Testis (tissue), 3 donors: ENCODE data around the gene ABHD15. TPM values are rescaled to one million over a fixed set of nuclear protein-coding genes. Genes with fewer than 3 reads are reported as not detected.

Experiments used
- DNase-seq: peaks from one replicate; pipeline ENCODE4 v3.0.0-alpha.2; 2019
- H3K27ac ChIP-seq, 2 donors: fragments of 200-600 bp; sonication (generic); one replicate each; pipeline ENCODE4 v1.5.1; 2019
- H3K27me3 ChIP-seq: fragments of 200-600 bp; sonication (generic); one replicate; pipeline ENCODE4 v1.5.1; 2019
- H3K36me3 ChIP-seq: fragments of 200-600 bp; sonication (generic); one replicate; pipeline ENCODE4 v1.5.1; 2017; ENCODE audit warnings: low read depth; ENCODE audit errors: missing control alignments
- H3K4me1 ChIP-seq: fragments of 200-600 bp; sonication (generic); one replicate; pipeline ENCODE4 v1.5.1; 2019
- H3K4me3 ChIP-seq, 2 donors: fragments of 200-600 bp; sonication (generic); one replicate each; pipeline ENCODE4 v1.5.1; 2017 to 2019
- H3K9me3 ChIP-seq: fragments of 200-600 bp; sonication (generic); one replicate; pipeline ENCODE4 v1.5.1; 2017
- POLR2A ChIP-seq: fragments of 450-650 bp; IDR thresholded peaks from one replicate; pipeline ENCODE4 v1.6.1; 2017; ENCODE audit warnings: antibody characterized with exemption, mild to moderate bottlenecking, moderate library complexity
- WGBS, 2 donors: methylation state at CpG; one replicate each; pipeline ENCODE4 v1.1.5; 2018; 5-methylcytosine and 5-hydroxymethylcytosine counted together
- intact Hi-C: fragments of 100-400 bp; cut with DNase I; formaldehyde crosslinking; loops from one replicate; pipeline ENCODE4 v1.15.1; 2023; ENCODE audit warnings: low total_unique reads
- polyA plus RNA-seq: library from polyadenylated mRNA; stranded (reverse); fragments of 350-450 nt; fragmentation: Illumina TruSeq; extraction: RNeasy Lipid Tissue Mini Kit (QIAGEN cat#74804); gene quantifications from one replicate; pipeline ENCODE4 v1.2.3, GENCODE V29; 2014; ENCODE audit warnings: low read depth, low replicate concordance; ENCODE audit not compliant: insufficient read depth
- total RNA-seq, 2 donors: library from RNA; depleted of rRNA; stranded (reverse); fragments of >200 nt; gene quantifications; one replicate each; pipeline ENCODE4 v1.2.3, GENCODE V29; 2016
- TF ChIP-seq, protein P1 (sequence below), 3 experiments: fragments of 450-650 bp in 2 of 3; fragments of 200-600 bp in 1 of 3; sonication (generic) in 1 of 3; IDR thresholded peaks; one replicate each; pipeline ENCODE4 v1.5.1; 2016 to 2019; ENCODE audit warnings: antibody characterized with exemption in 3 of 3, mild to moderate bottlenecking in 2 of 3, moderate library complexity in 1 of 3

Gene ABHD15
- total and polyA plus RNA-seq, 3 donors from 2014 or later = 4.5 to 7.1 (median 5.7) TPM

DNA sequence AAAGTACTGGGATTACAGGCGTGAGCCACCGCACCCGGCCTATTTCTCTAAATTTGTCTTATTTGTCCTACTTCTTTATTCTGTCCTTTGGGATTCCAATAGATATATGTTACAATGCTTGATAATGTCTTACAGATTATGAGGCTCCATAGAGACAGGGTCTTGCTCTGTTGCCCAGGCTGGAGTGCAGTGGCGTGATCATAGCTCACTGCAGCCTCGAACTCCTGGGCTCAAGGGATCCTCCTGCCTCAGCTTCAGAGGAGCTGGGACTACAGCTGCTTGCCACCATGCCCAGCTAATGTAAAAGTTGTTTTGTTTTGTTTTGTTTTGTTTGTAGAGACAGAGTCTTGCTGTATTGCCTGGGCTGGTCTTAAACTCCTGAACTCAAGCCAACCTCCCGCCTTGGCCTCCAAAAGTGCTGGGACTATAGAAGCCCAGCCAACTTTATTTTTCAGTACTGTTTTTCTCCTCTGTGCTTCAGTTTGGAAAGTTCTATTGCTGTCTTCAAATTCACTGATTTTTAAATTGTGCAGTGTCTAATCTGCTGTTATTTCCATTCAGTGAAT, 36.4 kb upstream of the ABHD15 start:
- H3K9me3 ChIP-seq = no peaks in the 10 kb centered on the region
- TF ChIP-seq POLR2A = no peak
- TF ChIP-seq, protein P1, sequence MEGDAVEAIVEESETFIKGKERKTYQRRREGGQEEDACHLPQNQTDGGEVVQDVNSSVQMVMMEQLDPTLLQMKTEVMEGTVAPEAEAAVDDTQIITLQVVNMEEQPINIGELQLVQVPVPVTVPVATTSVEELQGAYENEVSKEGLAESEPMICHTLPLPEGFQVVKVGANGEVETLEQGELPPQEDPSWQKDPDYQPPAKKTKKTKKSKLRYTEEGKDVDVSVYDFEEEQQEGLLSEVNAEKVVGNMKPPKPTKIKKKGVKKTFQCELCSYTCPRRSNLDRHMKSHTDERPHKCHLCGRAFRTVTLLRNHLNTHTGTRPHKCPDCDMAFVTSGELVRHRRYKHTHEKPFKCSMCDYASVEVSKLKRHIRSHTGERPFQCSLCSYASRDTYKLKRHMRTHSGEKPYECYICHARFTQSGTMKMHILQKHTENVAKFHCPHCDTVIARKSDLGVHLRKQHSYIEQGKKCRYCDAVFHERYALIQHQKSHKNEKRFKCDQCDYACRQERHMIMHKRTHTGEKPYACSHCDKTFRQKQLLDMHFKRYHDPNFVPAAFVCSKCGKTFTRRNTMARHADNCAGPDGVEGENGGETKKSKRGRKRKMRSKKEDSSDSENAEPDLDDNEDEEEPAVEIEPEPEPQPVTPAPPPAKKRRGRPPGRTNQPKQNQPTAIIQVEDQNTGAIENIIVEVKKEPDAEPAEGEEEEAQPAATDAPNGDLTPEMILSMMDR (IDR thresholded peaks at IDR 0.05) = no peak
- H3K4me3 ChIP-seq = no peak overlapping the region
- H3K27ac ChIP-seq = no peak overlapping the region
- no peaks in the 10 kb centered on the region for H3K27me3 ChIP-seq
- peaks cover 10% of the 10 kb centered on the region for H3K4me1 ChIP-seq
- 84 to 85% methylated on average over 6 of the region's 6 CpGs for WGBS, 2 donors
- H3K36me3 ChIP-seq = no peaks in the 10 kb centered on the region
- intact Hi-C loops = no loop called here
- DNase-seq = no peak

DNA sequence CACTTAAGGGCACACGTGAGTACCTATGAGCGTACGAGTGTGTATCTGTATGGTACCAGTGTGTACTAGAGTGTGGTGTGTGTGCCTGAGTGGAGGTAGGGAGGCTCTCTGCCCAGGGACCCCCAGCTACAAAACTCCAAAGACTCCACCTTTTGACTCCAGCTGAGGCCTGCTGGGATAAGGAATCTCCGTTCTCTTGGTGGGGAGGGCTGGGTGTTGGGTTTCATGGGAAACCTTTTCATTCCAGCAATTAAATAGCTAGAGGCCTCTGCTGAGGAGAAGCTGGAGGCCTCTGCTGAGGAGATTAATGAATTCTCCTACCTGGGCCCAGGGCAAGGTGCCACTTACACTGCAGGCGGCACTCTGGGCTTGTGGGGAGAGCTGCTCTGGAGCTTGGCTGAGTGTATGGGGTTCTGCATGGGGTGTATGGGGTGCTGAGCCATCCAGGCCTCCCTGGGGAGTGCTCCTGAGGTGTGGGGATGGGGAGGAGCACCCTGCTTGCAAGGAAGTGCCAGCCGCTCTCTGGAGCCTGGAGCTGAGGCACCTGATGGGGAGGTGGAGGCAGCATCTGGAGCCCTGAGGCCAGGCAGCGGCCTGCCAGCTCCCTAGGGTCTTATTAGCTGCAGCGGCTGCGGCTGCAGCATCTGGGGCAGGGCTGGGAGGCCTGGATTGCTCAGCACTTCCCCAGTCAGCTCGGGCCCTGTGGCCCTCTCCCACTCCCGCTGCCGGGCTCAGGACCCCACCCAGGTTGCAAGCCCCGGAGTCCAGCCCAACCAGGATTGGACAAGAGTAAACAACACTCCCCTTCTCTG, 30.7 kb upstream of the ABHD15 start:
- intact Hi-C loops = no loop called here
- Histone ChIP-seq H3K4me1 (peaks cover 47% of the 10 kb centered on the region), H3K4me3 (no peak overlapping the region), H3K9me3 (no peaks in the 10 kb centered on the region), H3K27me3 (no peaks in the 10 kb centered on the region), H3K27ac (peak overlapping the region; percentile 24 to 45), H3K36me3 (no peaks in the 10 kb centered on the region)
- TF ChIP-seq POLR2A = no peak
- TF ChIP-seq, protein P1 (IDR thresholded peaks at IDR 0.05) = no peak
- 40 to 61% methylated on average over 10 to 11 of the region's 13 CpGs for WGBS, 2 donors
- no peak for DNase-seq

DNA sequence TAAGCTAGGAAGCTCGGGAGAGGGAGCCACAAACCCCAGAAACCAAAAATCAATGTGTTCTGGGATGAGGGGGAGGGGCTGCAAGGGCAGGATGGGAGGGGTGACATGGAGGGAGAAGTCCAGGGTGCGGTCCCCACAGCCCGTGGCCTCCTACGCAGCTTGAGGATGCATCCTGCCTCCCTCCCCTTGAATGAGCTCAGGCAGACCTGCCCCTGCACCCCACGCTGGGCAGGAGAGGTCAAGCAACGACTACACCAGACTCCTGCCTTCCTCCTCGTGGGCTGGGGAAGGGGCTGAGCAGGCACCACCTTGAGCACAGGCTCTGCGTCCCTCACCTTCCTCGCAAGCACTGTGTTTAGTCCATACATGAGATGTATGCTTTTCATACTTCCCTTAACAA, 30.0 kb upstream of the ABHD15 start:
- H3K27me3 ChIP-seq = no peaks in the 10 kb centered on the region
- WGBS, 2 donors = 52 to 53% methylated on average over 9 of the region's 9 CpGs
- peak overlapping the region; percentile 13 to 45 for H3K27ac ChIP-seq
- TF ChIP-seq, protein P1 (IDR thresholded peaks at IDR 0.05) = no peak
- TF ChIP-seq POLR2A = no peak
- no peak overlapping the region for H3K4me3 ChIP-seq
- no peaks in the 10 kb centered on the region for H3K9me3 ChIP-seq
- intact Hi-C loops = no loop called here
- H3K4me1 ChIP-seq = peaks cover 55% of the 10 kb centered on the region
- H3K36me3 ChIP-seq = no peaks in the 10 kb centered on the region
- no peak for DNase-seq

DNA sequence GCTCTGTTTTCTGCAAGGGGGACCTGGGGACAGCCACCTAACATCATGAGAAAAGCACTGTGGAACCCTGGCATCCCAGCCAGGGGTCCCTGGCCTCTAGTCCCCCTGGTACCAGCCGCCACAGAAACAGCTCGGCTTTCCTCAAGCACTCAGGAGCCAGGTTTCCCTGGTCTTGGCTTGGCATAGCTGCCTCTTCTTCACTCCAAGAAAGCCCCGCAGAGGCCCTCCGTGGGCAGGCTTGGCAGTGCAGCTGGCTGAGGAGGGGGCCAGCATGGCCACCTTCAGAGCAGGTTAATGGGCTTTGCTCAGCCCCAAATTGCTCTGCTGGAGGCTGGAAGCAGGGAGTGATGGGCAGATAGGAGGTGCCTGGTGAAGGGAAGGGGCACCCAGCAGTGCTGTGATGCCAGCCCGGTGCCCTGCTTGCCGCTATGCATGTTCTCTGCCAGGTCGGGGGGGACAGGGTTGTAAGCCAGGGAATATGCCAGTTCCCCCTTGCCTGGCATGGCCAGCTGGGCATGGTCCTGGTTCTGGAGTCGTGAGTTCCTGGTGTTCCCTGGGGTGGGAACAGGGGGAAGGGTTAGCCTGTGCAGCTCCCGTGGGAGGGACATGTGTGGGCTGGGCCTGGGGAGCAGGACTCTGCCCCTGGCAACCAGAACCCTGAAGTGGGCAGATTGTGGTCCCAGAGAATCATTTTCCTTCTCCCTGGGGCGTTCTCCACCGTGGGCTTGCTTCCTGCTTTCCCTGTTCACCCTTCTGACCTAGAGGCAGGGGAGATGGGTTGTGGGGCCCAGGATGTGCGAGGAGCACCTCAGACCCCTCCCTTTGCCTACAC, 29.3 kb upstream of the ABHD15 start:
- Histone ChIP-seq H3K27ac (peak overlapping the region; percentile 13 to 45), H3K36me3 (no peaks in the 10 kb centered on the region), H3K4me3 (no peak overlapping the region), H3K27me3 (no peaks in the 10 kb centered on the region), H3K9me3 (no peaks in the 10 kb centered on the region), H3K4me1 (peaks cover 59% of the 10 kb centered on the region)
- intact Hi-C loops = no loop called here
- no peak for TF ChIP-seq POLR2A
- TF ChIP-seq, protein P1 (IDR thresholded peaks at IDR 0.05) = no peak
- DNase-seq = no peak
- 67 to 72% methylated on average over 7 to 12 of the region's 12 CpGs for WGBS, 2 donors
